Stimulated activated CD4-positive, alpha-beta T cell treated with anti-CD3 and anti-CD28 coated beads, Interleukin-2, amount 100 ng/mL, for 48 hours (primary cell): ENCODE data around the gene CUL1.

Experiments
- DNase-seq, 2 donors: peaks; one replicate each; pipeline ENCODE4 v3.0.0-alpha.2; 2020

The CUL1 gene

DNA sequence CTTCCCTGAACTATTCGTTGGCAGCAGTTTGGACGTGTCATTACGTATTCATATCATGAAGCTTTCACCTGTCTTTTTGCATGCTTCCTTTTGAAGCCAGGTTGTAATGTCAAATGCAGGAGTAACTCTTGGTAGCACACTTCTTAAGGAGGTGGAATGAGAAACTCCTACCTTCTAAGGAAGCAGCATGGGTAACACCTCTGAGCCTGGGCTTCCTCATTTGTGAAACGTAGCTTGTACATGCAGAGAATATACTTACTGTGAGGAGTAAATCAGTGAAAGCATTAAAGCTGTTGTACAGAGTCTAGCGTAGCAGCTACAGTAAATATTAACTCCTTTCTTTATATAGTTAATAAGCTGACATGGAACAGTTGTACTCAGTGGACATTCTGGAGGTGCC lies 21.1 kb downstream of the CUL1 start:
- no peak for DNase-seq

DNA sequence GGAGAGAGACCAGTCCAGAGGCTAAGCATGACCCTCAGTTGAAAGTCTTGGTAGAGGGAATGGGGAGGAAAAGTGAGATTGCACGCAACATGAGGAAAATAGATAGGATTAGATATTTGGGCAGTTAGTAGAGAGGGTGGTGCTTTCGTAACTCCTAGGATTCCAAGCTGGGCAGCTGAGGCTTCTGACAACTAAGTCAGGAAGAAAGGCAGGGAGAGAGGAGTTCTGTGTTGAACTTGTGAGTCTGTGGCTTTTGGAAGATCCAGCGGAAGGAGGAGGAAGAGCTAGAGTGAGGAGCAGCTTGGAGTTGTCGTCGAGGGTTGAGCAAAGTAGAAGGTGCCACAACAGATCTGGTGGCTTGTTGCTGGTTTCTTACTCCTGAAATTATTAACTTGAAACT lies 21.8 kb downstream of the CUL1 start:
- DNase-seq, result no peak

GRCh38 chr7:148721390-148721789 lies 22.7 kb downstream of the CUL1 start:
- no peak for DNase-seq

DNA sequence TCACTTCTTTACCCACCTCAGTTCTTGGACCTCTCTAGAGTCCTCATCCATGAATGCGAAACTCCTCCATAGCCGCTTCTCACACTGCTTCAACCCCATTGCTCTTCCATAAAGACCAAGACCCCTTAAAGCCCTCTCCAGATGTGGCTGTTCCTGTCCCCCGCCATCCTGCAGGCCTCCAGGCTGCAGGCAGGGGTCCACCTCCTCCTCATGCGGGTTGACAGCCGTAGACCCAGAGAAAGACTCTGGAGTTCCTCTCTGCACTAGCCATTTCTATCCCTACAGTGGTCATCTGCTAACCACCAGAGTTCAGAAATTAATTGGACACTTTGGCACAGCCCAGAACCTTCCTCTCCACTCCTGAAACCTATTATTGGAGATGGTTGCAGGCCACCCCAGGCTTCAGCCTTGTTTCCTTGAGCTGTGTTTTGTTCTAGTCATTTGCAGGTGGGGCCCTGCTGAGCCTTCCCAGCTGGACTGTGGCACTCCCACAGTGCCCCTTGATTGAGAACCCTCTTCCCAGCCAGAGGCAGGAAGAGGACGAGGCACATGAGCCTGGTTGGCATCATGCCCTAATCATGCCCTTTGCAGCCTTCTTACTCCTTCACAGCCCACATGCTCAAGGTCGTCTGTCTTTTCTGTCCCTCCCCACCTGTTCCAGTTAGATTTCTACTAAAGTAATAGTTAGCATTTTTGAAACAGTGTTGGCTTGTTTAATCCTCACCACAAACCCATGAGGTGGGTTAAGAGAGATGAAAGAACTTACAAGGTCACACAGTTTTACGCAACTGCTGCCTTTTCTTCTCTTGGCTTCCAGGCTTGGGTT lies 23.9 kb downstream of the CUL1 start:
- no peak for DNase-seq

DNA sequence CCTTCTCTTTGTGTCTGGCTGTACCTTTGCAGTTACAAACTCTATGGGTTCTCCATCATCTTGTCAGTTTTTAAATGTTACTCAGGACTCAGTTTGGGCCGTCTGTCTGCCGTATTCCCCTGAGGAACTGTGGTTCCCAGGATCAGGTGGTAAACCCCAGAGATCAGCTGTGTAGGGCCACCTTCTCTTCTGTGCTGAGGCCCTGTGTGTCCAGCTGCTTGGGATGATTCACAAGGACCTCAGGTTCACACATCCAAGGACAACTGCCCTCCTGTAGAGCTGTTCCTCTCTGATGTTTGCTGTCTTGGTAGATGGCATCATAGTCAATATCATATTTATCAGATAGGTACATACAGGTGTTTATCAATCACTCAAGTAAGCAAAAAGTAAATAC lies 24.5 kb downstream of the CUL1 start:
- DNase-seq, result no peak

DNA sequence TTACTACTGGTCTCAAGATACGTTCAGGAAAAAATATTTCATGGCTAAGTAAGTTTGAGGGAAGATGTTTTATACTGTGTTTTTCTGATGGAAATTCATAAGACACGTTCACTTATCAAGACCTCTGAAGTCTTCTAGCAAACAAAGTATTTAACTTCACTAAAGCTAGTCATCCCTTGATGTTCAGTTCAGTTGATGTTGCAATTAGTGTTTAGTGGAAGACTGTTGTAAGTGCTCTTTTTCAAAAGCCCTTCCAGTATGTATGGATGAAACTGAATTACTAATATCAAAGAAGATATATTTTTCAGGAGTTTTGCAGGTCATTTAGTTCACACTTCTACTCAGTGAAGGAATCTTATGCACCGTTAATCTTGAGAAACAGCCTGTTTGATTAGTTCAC lies 25.1 kb downstream of the CUL1 start:
- DNase-seq, result no peak

DNA sequence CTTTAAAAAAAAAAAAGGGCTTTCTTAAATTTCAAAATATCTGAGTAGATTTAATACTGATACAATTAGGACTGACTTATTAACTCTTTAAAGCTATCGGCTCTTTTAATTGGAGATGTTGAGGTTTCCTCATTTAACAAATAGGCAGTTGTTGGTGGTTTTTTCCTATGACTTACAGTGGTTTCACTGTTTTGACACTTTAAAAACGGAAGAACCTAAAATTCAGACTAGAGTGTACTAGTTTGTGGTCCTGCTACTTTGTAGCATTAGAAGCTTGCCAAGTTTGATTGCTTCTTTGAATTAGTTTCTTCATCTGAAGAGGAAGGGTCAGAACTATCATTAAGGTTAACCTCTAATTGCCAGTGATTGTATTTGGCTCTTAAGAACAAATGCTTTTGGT lies 27.7 kb downstream of the CUL1 start:
- no peak for DNase-seq

GRCh38 chr7:148727501-148728278 lies 29.0 kb downstream of the CUL1 start:
- no peak for DNase-seq

GRCh38 chr7:148729984-148730733 lies 31.5 kb downstream of the CUL1 start:
- DNase-seq, result no peak

DNA sequence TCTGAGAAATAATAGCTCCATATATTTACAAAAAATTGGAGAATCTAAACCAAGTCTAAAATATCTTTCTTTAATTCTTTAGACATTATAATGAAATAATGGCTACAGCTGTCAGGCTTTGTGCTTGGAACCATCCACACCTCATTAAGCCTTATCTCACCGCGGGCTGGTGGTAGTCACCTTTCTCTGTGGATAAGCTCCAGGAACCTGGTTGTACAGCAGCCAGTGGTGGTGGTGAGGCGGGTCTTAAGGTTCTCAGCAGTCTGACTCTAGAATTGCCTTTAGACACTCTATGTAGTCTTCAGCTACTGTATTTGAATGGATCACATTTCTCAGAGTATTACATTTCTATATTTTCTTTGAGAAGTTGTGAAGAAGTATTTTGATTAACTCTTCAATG lies 34.2 kb downstream of the CUL1 start:
- no peak for DNase-seq

DNA sequence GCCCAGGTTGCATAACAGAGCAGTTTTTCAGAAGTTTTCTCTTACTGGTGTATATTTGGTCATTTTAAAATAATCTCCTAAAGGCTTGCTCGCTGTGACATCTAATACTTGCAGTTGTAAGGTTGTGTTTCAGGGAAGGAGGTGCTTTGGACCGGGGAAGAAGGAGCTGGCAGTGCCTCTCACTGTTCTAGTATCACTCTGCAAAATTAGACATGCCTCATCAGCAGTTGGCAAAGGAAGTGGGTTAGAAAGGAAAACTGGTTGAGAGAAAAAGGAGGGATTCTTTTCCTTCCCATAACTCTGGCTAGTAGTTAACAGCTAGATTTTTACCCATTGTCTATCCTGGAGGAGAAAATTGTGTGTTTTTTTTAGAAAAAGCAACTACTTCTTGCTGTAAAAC lies 34.8 kb downstream of the CUL1 start:
- DNase-seq, result no peak

- no peak for DNase-seq
Observed at GRCh38 chr7:148735141-148735540, 36.4 kb downstream of the CUL1 start.

GRCh38 chr7:148735967-148736366 lies 37.3 kb downstream of the CUL1 start:
- DNase-seq, result no peak

GRCh38 chr7:148738737-148739535 lies 40.2 kb downstream of the CUL1 start:
- DNase-seq, result no peak

DNA sequence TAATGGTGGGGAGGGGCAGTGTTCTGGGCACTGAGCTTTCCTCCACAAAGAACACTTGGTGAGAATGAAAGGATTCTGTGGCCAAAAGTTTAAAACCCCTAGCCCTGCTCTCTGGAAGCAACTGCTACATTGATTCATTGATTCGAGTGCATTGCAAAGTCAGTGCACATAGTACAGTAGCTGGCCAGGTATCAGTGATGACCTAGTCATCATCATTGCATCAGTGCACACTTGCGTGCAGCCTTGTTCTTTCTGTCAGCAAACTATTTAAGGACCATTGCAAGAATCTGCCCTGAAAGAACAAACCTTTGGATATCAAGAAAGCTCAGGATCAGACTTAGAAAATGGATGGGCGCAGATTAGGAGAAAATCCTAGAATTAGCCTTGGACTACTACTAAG lies 47.4 kb downstream of the CUL1 start:
- no peak for DNase-seq

GRCh38 chr7:148747274-148747673 lies 48.6 kb downstream of the CUL1 start:
- DNase-seq, result no peak

- no peak for DNase-seq
Observed at GRCh38 chr7:148750442-148751355, 52.0 kb downstream of the CUL1 start.

DNA sequence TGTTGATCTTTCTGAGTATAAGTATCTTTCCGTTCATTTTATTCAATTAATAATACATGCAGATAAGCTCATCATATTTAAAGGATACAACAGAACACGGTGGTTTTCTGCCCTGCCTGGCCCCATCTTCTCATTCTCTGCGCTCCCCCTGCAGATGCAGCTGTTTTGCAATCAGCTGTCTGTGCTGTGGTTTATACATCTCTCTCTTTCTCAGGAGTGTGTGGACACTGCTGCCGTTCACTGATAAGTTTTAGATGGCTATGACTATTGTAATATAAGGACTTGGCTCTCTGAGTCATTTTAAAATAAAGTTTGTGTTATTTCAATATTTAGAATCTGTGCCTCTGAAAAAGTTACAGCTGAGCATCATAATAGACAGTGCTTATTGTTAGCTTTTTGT lies 54.5 kb downstream of the CUL1 start:
- no peak for DNase-seq

DNA sequence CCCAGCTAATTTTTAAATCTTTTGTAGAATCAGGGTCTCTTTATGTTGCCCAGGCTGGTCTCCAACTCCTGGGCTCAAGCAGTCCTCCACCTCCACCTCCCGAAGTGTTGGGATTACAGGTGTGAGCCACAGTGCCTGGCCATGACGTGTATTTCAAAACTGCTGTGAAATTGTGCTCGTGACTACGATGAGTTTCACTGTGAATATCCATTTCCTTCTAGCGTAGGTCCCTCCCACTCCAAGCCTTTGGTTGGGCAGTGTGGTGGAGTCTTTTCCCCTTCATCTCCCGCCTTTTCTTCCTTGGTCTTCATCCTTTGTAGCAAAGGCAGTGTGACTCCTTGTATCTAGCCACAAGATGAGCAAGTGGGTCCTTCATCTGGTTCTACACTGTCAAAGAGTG lies 56.2 kb downstream of the CUL1 start:
- DNase-seq, result no peak

GRCh38 chr7:148761499-148762278 lies 63.0 kb downstream of the CUL1 start:
- DNase-seq, result no peak

DNA sequence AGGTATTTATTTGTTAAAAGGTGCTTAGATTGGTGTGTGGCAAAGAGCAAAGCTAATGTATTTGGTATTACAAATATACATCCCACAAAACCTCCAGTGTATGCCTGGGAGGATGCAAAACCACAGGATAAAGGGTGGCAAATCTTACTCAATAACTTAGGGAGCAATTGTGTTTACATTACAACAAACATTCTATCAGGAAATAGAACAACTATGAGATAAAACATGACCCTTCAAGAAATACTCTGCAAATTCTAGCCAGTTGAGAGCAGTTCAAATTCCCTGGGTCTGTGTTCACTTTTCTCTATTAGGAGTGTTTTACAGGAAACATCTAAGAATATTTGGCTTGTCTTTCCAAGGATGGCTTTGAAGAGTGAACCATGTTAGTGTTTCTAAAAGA lies 64.9 kb downstream of the CUL1 start:
- DNase-seq, result no peak
